NCI-H2227 (cell line): Measurements from ENCODE around the gene TMEM235.

ENCODE experiments used
- DNase-seq: peaks from one replicate; lab custom pipeline; 2025; ENCODE audit not compliant: unreplicated experiment; lab: John Stamatoyannopoulos, UW

The TMEM235 gene

DNA sequence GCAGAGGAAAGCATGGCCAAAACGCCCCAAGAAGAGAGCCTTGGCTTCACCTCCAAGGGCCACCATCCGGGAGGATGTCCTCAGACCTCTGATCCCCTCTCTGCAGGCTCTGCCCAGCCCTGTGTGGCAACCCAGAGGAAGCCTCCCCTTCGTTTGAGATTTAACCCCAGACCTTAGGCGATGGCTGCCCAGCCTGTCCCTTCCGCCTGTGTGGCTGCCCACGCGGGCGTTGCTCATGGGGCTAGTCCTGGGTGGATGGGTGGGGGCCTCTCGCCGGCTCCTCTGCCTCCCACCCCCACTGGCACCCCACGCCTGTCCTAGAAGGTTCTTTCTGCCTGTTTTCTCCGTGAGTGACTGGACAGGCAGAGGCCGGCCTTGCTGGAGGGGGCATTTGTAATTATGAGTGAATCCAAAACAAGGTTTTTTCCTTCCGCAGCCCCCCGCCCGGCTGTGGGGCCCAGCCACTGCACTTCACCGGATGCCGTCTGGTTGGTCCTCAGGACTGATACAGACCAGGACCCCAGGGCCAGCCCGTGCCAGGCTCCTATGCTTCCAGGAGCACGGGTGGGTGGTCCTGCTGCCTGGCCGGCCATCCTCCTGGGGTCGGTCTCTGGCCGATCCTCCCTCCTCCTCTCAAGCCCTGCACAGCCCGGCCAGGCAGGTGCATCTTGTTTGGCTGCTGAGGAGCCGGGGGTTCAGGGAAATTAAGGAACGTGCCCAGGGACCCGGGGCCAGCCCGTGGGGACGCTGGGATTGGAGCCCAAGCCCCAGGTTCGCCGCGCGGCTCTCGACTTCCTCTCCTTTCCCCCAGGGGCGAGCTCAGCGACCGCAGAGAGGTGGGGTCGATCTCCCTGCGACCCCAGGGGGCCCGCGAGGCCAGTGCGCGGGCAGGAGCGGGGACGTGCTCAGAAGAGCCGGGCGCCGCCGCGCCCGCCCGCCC lies at the start of gene TMEM235:
TSS of gene TMEM235 (plus strand) at position 636 of the 940 bp plus-strand sequence. CDS start 393 bp downstream, outside the sequence.
- DNase-seq, result no peak

DNA sequence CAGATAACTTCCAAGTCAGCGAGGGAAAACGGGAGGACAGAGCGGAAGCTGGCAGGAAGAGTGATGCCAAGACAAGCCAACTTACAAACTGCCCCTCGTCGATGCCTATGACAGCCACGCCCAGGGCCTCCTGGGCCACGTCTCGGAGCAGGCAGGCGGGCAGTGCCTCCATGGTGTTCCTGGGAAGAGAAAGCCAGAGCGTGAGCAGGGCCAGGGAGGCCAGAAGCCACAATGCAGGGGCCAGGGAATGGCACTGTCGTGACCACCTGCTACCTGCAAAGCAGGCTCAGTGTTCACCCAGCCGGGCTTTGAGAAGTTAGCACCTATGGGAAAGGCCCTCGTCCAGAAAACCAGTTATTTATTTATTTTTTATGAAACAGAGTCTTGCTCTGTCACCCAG lies 48.9 kb upstream of the TMEM235 start:
- no peak for DNase-seq

DNA sequence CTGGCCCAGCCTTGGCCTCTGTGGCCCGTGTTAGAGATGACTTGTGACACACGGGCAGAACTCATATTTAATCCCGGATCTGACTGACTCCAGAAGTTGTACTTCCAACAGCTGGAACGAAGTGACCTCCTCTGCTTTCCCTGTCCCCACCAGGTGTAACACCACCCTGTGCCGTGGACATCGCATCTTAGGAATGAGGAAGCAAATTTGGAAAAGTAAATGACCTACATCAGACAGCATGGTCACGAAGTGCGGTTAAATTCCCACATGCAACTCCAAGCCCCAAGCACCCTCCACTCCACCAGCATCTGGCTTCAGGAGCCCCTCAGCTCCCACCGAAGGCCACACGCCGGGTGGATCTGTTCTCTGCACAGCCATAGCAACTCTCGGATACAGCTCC lies 47.5 kb upstream of the TMEM235 start:
- no peak for DNase-seq

DNA sequence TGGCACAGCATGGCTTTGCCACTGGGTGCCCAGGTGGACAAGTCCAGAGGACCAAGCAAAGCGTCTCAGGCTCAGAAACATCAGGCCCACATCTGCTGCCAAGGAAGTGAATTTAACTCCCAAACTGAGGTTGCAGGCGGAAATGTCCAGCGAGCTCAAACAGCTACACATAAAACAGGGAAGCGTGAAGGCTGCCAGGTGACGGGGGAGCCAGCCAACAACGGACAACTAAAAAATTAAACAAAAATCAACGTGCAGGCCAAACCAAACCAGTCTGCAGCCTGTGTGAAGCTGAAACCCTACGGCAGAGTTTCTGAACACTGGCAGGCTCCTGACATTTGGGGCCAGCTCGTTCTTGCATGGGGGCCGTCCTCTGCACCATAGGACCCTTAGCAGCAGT lies 47.1 kb upstream of the TMEM235 start:
- DNase-seq, result no peak

DNA sequence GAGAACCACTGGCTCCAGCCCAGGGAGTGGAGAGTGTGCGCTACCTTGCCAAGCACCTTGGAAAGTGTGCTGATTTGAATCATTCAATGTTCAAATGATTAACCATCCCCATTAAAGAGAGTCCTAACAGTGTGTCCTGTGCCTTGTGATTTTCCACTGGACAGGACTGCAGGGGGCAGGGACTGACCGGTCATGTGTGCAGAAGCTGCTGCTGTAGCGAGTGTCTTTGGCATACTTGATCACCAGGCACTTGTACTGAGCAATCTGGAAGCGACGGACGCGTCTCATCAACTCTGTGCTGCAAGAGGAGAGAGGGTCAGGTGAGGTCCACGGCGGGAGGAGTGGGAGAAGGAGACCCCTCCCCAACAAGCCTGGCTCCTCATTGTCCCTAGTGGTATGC lies 46.6 kb upstream of the TMEM235 start:
- DNase-seq, result no peak

DNA sequence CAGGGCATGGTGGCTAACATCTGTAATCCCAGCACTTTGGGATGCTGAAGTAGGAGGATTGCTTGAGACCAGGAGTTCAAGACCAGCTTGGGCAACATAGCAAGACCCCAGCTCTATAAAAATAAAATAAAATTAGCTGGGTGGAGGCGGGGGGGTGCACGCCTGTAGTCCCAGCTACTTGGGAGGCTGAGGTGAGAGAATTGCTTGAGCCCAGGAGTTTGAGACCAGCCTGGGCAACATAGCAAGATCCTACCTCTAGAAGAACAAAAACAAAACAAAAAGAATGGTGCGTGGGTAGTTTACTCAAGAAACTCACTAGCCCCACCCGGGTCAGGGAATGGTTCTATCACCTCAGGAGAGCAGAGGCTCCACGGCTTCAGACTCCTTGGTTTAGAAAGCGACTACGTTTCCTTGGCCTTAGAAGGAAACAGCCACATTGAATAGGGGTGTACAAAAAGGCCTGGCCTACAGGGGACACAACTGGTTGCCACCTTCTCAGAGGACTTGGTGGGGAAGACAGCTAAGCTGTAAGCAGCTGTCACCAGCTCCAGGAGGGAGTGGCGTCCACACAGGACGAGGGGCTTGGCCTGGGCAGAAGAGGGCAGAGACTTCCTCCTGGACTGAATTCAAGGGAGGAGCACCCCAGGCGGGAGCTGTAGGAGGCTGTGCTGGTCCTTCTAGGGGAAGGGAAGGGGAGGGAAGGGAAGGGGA lies 45.3 kb upstream of the TMEM235 start:
- peak; percentile 37 for DNase-seq

DNA sequence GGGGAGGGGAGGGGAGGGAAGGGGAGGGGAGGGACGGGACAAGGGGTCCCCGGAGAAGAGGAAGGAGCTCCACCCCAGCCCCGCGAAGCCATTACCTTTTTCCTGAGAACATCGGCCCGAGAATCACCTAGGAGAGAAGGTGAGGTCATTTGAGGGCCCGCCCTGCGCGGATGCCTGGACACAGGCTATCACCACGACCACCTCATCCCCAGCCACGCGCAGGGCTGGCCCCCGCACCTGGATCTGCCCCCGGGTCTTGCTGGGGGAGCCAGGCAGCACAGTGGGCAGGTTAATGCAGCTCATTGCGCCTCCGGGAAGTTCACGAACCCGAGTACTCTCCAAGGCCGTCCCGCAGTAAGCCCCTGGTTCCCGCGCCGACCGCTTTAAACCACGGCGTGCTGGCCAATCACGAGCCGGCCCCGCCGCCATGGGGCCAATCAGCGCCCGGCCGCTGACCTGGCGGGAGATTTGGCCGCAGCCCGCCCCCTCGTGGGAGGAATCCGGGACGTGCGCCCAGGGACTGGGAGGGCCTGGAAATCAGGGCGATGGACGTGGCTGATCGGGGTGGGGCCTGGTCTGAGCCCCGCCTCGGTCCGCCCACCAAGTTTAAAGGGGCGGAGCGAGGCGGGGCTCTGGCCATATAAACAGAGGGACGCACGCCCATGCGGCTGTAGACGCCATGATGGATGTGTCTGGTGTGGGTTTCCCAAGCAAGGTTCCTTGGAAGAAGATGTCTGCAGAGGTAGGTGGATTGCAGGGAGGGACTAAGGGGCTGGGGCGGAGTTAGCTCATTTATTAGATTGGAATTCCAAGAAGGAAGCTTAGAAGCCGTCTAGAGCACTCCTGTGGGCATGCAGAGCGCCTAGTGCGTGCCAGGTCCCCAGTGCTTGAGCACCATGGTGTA lies 44.5 kb upstream of the TMEM235 start, which contains the start of the genes AFMID and TK1:
TSS of gene AFMID (plus strand) at position 671 of the 904 bp plus-strand sequence. CDS start at position 680, 9 bp downstream.
TSS of gene TK1 (minus strand) at position 361 of the 904 bp plus-strand sequence. CDS start at position 303, 58 bp downstream.
- DNase-seq, result peak; percentile 99

DNA sequence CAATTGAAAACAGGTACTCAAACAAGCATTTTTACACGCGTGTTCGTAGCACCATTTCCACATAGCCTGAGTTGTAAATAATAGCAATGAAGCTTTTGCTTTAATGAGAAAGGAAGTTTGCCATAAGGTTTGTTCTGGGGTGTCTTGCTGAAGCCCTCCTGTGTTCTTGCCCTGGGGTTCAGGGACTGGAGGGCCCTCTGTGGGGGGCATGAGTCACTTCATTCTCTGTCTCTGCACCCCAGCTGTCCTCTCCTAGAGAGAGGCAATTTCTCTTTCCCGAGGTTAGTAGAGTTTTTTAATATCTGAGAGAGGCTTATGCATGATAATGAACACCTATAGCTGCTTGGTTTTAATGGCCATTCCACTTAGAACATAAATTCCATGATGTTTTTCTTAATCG lies 34.7 kb upstream of the TMEM235 start:
- no peak for DNase-seq

DNA sequence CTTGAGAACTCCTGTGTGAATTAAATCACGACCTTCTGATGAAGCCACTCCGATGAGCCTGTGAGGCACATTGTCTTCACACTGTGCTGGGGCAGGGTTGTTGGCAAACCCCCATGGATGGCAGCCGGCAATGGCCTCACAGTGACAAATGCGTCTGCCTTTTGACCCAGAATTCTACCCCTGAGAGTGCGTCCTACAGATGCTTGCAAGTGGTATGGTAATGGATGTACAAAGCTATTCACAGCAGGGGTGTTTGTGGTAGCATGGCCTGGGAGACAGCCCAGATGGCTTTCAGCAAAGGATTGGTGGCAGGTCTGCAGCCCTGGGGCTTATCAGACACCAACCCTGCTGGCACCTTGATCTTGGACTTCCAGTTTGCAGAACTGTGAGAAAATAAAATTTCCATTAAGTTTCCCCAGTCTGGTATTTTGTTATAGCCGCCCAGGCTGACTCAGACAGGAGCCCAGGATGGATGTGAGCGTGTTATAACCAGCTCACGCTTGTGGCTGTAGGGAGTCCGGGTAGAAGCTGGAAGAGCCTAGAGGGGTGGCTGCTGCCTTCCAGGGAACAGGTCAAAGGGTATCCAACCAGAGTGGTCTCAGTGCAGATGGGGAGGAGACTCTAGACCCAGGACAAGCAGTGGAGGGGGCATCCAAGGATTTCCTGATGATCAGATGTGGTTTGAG lies 34.1 kb upstream of the TMEM235 start:
- DNase-seq, result peak; percentile 63

DNA sequence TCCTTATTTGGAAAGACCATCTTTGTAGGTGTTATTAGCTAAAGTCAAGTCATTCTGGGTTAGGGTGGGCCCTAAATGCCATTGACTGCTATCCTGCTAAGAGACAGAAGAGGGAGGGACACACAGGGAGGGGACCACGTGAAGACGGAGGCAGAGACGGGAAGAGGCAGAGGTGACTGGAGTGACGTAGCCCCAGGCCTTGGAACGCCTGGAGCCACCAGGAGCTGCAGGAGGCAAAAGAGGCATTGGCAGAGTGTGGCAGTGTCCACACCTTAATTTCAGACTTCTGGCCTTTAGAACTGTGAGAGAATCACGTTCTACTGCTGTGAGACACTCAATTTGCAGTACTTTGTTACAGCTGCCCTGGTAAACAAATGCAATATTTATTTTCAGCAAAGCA lies 31.0 kb upstream of the TMEM235 start:
- no peak for DNase-seq

DNA sequence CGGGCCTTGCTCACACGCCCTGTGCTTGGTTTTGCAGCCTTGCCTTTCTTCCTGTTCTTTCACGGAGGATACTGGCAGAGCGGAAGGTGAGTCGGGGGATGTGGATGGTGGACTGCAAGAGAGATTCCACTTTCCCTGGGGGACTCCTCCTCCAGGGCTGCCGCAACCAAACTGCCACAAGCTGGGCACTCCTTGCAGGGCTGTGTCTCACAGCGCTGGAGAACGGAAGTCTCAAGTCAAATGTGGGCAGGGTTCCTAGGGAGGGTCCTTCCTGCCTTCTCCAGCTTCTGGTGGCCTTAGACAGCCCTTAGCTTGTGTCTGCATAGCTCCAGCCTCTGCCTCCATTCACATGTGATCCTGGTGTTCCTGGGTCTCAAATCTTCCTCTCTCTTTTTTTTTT lies 28.8 kb upstream of the TMEM235 start:
- no peak for DNase-seq

DNA sequence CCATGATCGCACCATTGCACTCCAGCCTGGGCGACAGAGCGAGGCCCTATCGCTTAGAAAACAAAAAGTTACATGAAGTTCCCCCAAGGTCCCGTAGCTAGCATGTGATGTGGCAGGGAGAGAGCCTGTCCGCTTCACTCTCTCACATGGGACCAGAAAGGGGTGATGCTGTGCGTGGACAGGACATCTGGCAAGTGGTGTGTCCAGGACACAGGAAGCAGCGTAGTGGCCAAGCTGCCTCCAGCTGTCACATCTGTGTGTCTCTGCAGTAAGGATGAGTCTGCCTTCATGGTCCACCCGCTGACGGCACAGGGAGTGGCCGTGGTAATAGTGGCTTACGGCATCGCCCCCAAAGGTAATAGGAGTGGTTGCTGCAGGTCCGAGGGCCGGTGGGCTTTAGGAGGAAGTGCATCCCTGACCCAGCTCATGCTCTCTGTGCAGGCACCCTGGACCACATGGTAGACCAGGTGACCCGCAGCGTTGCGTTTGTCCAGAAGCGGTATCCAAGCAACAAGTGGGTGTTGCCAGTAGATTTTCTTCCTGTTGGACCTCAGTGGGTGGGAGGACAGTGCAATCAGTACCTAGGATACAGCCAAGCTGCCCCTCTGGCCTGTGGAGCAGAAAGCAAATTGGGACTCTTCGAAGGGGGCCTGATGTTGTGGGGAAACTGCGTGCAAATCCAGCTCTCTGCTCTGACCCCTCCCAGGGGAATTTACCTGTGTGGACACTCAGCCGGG lies 26.9 kb upstream of the TMEM235 start:
- DNase-seq, result no peak

DNA sequence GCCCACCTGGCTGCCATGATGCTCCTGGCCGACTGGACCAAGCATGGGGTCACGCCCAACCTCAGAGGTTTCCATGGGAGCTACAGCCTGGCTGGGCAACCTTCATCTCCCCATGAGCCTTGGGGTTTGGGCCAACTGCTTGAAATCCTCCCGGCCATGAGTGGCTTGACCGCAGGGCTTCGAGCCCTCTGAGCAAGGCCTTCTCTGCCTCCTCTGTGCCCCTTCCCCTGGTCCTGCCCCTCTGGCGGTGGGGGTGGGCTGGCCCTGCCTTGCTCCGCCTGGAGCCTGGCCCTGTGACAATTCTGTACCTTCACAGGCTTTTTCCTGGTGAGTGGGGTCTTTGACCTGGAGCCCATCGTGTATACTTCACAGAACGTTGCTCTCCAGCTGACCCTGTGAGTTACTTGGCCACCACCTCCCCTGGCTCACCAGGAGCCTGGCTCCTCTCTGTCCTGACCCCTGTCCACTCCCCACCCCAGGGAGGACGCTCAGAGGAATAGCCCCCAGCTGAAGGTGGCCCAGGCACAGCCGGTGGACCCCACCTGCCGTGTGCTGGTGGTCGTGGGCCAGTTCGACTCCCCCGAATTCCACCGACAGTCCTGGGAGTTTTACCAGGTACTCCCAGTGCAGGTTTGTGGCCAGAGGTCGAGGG lies 26.2 kb upstream of the TMEM235 start:
- DNase-seq, result no peak

DNA sequence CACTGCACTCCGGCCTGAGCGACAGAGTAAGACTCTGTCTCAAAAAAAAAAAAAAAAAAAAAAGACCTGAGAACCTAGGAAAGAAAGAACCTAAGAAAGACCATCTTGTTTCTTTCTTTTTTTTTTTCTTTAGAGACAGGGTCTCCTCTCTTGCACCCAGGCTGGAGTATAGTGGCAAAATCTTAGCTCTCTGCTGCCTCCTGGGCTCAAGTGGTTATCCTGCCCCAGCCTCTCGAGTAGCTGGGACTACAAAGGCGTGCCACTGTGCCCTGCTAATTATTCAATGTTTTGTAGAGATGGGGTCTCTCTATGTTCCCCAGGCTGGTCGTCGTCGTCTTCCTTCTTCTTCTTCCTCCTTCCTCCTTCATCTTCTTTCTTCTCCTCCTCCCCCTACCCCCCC lies 25.1 kb upstream of the TMEM235 start:
- DNase-seq, result no peak

DNA sequence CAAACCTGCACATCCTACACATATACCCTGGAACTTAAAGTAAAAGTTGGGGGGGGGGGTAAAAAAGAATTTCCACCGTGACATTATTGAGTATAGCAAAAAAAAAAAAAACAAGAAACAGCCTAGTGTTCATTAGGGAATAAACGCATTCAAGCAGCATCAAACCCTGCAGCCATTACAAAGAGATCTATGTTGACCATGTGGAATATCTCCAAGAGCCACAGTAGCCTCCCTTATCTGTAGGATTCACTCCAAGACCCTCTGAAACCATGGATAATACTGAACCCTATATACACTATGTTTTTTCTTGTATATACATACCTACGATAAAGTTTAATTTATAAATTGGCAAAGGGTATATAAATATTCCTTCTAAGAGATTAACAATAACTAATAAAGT lies 22.9 kb upstream of the TMEM235 start:
- DNase-seq, result no peak

DNA sequence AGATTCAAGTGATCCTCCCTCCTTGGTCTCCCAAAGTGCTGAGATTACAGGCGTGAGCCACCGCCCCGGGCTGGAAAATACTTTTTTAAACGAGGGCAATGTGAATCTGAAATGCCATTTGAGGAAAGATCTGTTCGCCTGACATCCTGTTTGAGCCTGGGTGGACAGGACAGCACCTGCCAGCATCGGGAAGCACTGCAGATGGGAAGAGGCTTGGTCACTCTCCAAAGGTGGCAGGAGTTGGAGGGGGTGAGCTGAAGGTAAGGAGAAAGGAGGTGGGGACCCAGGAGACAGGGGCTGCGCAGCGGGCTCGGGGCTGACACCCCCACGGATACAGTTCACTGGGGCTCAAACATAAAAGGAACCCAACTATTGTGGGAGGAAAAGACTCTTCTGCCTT lies 21.3 kb upstream of the TMEM235 start:
- no peak for DNase-seq

DNA sequence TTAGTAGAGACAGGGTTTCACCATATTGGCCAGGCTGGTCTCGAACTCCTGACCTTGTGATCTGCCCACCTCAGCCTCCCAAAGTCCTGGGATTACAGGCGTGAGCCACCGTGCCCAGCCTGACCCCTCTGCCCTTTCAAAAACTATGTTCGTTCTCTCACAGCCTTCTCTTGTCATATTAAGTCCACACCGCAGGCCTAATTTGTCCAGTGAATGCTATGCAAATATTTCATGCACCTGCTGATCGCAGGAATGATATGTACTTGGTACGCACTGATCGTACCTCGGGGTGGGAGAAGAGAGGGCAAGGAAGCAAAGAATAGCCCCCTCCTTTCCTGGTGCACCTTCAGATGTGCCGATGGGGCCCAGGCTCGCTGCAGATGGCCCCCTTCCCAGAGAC lies 20.4 kb upstream of the TMEM235 start:
- DNase-seq, result no peak

DNA sequence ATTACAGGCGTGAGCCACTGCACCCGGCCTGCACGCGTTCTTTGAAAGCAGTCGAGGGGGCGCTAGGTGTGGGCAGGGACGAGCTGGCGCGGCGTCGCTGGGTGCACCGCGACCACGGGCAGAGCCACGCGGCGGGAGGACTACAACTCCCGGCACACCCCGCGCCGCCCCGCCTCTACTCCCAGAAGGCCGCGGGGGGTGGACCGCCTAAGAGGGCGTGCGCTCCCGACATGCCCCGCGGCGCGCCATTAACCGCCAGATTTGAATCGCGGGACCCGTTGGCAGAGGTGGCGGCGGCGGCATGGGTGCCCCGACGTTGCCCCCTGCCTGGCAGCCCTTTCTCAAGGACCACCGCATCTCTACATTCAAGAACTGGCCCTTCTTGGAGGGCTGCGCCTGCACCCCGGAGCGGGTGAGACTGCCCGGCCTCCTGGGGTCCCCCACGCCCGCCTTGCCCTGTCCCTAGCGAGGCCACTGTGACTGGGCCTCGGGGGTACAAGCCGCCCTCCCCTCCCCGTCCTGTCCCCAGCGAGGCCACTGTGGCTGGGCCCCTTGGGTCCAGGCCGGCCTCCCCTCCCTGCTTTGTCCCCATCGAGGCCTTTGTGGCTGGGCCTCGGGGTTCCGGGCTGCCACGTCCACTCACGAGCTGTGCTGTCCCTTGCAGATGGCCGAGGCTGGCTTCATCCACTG lies 17.3 kb upstream of the TMEM235 start, which contains the start of gene BIRC5:
TSS of gene BIRC5 (plus strand) at position 238 of the 690 bp plus-strand sequence. CDS start at position 302, 64 bp downstream.
- peak; percentile 97 for DNase-seq

DNA sequence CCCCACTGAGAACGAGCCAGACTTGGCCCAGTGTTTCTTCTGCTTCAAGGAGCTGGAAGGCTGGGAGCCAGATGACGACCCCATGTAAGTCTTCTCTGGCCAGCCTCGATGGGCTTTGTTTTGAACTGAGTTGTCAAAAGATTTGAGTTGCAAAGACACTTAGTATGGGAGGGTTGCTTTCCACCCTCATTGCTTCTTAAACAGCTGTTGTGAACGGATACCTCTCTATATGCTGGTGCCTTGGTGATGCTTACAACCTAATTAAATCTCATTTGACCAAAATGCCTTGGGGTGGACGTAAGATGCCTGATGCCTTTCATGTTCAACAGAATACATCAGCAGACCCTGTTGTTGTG lies 16.7 kb upstream of the TMEM235 start:
- DNase-seq, result no peak
